Ovary (tissue), 9 donors: ENCODE data around the gene HIPK2. TPM values are rescaled to one million over a fixed set of nuclear protein-coding genes. Genes with fewer than 3 reads are reported as not detected.

Experiments
- DNase-seq, 5 donors: peaks; one replicate each; pipeline ENCODE4 v3.0.0-alpha.2; 2019 to 2020
- H3K27ac ChIP-seq, 2 donors: fragments of 200-600 bp; one replicate each; pipeline versions ENCODE4 v1.5.1 to v1.8.0; 2019 to 2022
- H3K27me3 ChIP-seq: fragments of 200-600 bp; one replicate; pipeline ENCODE4 v1.8.0; 2022
- H3K36me3 ChIP-seq: fragments of 200-600 bp; sonication (generic); one replicate; pipeline ENCODE4 v1.5.1; 2019
- H3K4me1 ChIP-seq: one replicate; pipeline ENCODE4 v1.8.1; 2013; ENCODE audit warnings: mild to moderate bottlenecking, moderate library complexity; ENCODE audit not compliant: insufficient read depth
- H3K4me3 ChIP-seq: fragments of 200-600 bp; sonication (generic); one replicate; pipeline ENCODE4 v1.5.1; 2017
- H3K9me3 ChIP-seq, 2 donors: fragments of 200-600 bp in 1 of 2; sonication (generic) in 1 of 2; one replicate each; pipeline versions ENCODE4 v1.5.1 to v1.8.1; 2013 to 2019; ENCODE audit warnings: mild to moderate bottlenecking in 1 of 2, moderate library complexity in 1 of 2
- EP300 ChIP-seq: sonication (generic); formaldehyde crosslinking; IDR thresholded peaks from one replicate; pipeline ENCODE4 v1.6.1; 2017; ENCODE audit warnings: antibody characterized with exemption
- POLR2A ChIP-seq: fragments of 450-650 bp; IDR thresholded peaks from one replicate; pipeline ENCODE4 v1.6.1; 2017; ENCODE audit warnings: antibody characterized with exemption, mild to moderate bottlenecking, moderate library complexity
- WGBS, 3 donors: extraction: QIAGEN DNeasy Blood & Tissue Kit in 1 of 3; methylation state at CpG; one replicate each; pipeline versions ENCODE4 v1.1.5 to v1.1.7; 2013 to 2017; 5-methylcytosine and 5-hydroxymethylcytosine counted together
- intact Hi-C, 4 donors: fragments of 100-400 bp; cut with DNase I; formaldehyde crosslinking; loops; one replicate each; pipeline versions ENCODE4 v1.11.0 to v1.15.1; 2022 to 2023
- polyA plus RNA-seq, 2 donors: library from polyadenylated mRNA; stranded (reverse); fragments of 200-250 nt in 1 of 2; fragments of 350-450 nt in 1 of 2; fragmentation: Illumina TruSeq in 1 of 2; extraction: RNeasy Lipid Tissue Mini Kit (QIAGEN cat#74804) in 1 of 2; gene quantifications; one replicate each; pipeline ENCODE4 v1.2.3, GENCODE V29; 2013 to 2014
- total RNA-seq, 7 donors: library from RNA; depleted of rRNA in 2 of 7; stranded (reverse); fragments of >200 nt in 2 of 7; fragmentation: NEBNext Ultra II Directional in 3 of 7; extraction: Animal tissue kit (Norgen Biotek cat#: 25700) in 3 of 7; gene quantifications; one replicate each; pipeline versions ENCODE4 v1.1.0 to v1.2.4, GENCODE V29; 2016 to 2023
- TF ChIP-seq, protein P1 (sequence below), 3 donors: fragments of 450-650 bp in 2 of 3; fragments of 200-600 bp in 1 of 3; IDR thresholded peaks; one replicate each; pipeline versions ENCODE4 v1.5.1 to v1.8.0; 2016 to 2022; ENCODE audit warnings: antibody characterized with exemption in 3 of 3, mild to moderate bottlenecking in 1 of 3
- donor health status: DM: no; HTN: no; CAD: no; lungs with moderate emphysema.
- donor health status: DM: no; HTN: no; CAD: no.
- donor health status: Bipolar disorder and iron deficiency.
- donor health status: DM: yes; HTN: yes; CAD: no.
- donor health status: DM: no; HTN: no; CAD: no.
- donor health status: DM: yes; HTN: yes; CAD: no.

Gene HIPK2
- total and polyA plus RNA-seq, 9 donors = 7.3 to 38.4 (median 28.1) TPM

DNA sequence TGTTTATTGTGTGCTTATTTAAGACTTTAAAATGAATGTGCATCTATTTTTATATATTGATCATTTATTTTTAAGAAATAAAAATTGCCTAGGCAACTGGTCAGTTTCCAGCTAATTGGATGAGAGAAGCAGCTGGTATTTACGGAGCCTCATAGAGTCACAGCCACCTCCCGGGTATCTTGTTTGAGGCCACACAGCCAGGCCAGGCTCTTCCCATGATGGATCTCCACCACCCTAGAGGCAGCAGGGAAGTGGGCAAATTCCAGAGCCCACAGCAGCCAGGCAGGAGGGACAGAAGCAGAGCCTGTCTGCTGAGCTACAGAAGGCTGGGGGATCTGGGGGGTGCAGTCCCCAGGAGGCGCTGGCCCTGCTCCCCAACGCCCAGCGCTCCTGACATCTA lies 192.8 kb downstream of the HIPK2 start:
- Histone ChIP-seq H3K4me1 (peaks cover 2% of the 10 kb centered on the region), H3K4me3 (no peak overlapping the region), H3K27ac (no peak overlapping the region), H3K36me3 (no peaks in the 10 kb centered on the region), H3K27me3 (no peaks in the 10 kb centered on the region), H3K9me3 (no peaks in the 10 kb centered on the region)
- WGBS, 3 donors = 76 to 78% (median 77%) methylated on average over 5 of the region's 5 CpGs
- TF ChIP-seq POLR2A (no peak), EP300 (no peak)
- TF ChIP-seq, protein P1, sequence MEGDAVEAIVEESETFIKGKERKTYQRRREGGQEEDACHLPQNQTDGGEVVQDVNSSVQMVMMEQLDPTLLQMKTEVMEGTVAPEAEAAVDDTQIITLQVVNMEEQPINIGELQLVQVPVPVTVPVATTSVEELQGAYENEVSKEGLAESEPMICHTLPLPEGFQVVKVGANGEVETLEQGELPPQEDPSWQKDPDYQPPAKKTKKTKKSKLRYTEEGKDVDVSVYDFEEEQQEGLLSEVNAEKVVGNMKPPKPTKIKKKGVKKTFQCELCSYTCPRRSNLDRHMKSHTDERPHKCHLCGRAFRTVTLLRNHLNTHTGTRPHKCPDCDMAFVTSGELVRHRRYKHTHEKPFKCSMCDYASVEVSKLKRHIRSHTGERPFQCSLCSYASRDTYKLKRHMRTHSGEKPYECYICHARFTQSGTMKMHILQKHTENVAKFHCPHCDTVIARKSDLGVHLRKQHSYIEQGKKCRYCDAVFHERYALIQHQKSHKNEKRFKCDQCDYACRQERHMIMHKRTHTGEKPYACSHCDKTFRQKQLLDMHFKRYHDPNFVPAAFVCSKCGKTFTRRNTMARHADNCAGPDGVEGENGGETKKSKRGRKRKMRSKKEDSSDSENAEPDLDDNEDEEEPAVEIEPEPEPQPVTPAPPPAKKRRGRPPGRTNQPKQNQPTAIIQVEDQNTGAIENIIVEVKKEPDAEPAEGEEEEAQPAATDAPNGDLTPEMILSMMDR (IDR thresholded peaks at IDR 0.05) = no peak
- DNase-seq = peak in 1 of 5 donors; percentile 2
- intact Hi-C loops = no loop called here

DNA sequence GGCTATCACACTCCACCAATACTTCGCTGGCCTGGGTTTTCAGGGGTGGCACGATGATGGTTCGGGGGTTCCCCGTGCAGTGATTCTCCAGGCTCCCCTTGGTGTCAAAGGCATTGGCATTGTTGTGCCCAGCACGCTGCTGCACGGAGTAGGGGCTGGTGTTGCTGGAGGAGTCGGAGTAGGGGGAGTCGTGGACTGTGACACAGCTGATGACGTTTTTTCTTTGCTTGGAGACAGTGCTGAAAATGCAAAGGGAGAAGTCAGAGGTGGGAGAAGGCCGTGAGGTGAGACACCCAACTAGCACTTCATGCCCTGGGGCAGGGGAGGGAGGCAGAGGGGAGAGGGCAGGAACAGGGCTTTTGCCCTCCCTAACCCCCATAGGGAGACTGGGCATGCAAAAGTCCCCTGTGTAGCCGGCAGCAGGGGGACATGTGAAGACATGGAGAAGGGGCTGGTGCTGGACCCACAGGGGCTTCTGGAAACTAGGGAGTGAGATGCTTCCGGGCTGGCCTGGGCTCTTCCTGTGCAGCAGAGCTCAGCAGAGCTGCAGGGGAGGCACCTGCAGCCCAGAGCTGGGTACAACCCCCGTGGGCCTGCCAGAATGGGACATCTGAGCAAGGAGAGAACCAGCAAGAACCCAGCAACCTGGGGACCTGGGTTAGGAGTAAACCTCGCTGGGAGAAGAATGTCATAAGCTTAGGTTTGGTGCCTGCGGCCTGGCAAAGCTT lies 193.8 kb downstream of the HIPK2 start:
- Histone ChIP-seq H3K4me1 (peaks cover 2% of the 10 kb centered on the region), H3K36me3 (no peaks in the 10 kb centered on the region), H3K27ac (no peak overlapping the region), H3K4me3 (no peak overlapping the region), H3K9me3 (no peaks in the 10 kb centered on the region), H3K27me3 (no peaks in the 10 kb centered on the region)
- 94 to 95% (median 94%) methylated on average over 15 of the region's 15 CpGs for WGBS, 3 donors
- TF ChIP-seq, protein P1 (IDR thresholded peaks at IDR 0.05) = no peak
- TF ChIP-seq EP300 (no peak), POLR2A (no peak)
- intact Hi-C loops = no loop called here
- peak in 1 of 5 donors; percentile 4 for DNase-seq

DNA sequence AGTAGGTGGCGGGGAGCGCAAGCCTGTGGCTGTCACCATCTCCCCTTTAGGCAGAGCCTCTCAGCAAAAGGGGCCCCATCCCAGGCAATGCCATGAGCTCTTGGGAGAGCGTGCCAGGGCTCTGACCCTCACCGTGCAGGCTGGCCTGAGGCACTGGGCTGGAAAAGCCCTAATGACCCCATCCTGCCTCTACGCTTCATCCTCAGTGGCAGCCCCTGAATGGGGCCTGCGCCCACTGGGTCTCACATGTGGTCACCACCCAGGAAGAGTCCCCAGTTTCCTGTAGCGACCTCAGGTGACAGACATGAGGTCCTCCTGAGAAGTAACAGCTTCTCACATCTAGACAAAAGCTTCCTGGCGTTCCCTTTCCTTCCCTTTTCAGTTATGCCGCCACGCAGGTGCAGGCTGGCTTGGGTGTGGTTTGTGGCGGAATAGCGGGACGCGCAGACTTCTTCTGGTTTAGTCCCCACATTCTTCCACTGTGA lies 195.1 kb downstream of the HIPK2 start:
- Histone ChIP-seq H3K36me3 (no peaks in the 10 kb centered on the region), H3K4me3 (no peak overlapping the region), H3K4me1 (no peaks in the 10 kb centered on the region), H3K9me3 (no peaks in the 10 kb centered on the region), H3K27ac (no peak overlapping the region), H3K27me3 (no peaks in the 10 kb centered on the region)
- intact Hi-C loops = no loop called here
- TF ChIP-seq POLR2A (no peak), EP300 (no peak)
- TF ChIP-seq, protein P1 (IDR thresholded peaks at IDR 0.05) = no peak
- peak in 1 of 5 donors; percentile 2 for DNase-seq
- 91 to 95% (median 94%) methylated on average over 14 of the region's 14 CpGs for whole genome bisulfite sequencing, 3 donors

DNA sequence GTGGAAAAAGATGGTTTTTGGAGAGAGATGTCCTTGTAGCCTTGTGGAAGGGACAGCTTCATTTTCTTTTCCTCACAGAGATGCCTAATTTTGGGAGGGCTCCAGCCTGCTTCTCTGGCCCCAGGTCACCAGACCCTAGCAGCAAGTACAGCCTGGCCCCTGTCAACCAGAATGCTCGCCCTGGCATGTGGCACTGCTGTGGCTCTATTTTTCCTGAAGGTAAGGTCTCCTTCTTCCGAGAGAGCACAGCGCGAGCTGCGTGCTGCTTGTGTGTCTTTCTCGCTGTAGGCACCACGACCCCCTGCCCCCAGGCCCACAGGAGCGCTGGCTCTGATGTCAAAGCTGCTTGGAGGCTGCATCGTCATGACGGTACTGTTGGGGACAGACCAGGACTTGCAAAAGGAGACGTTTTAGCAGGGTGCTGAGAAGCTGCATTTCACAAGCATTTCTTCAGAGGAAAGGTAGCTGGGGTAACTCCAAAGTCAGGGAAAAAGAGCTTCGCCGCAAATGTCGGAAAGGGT lies 195.6 kb downstream of the HIPK2 start:
- H3K27ac ChIP-seq = no peak overlapping the region
- no peaks in the 10 kb centered on the region for H3K36me3 ChIP-seq
- TF ChIP-seq EP300 (no peak), POLR2A (no peak)
- TF ChIP-seq, protein P1 (IDR thresholded peaks at IDR 0.05) = no peak
- no peaks in the 10 kb centered on the region for H3K9me3 ChIP-seq
- no peaks in the 10 kb centered on the region for H3K27me3 ChIP-seq
- no peak overlapping the region for H3K4me3 ChIP-seq
- intact Hi-C loops = no loop called here
- no peaks in the 10 kb centered on the region for H3K4me1 ChIP-seq
- DNase-seq = peak in 1 of 5 donors; percentile 6
- WGBS, 3 donors = 90 to 96% (median 92%) methylated on average over 14 of the region's 14 CpGs
